Measurements from ENCODE around the gene HNRNPDL. TPM values are rescaled to one million over a fixed set of nuclear protein-coding genes. Genes with fewer than 3 reads are reported as not detected.

The HNRNPDL gene
- total and polyA plus RNA-seq, 2 of the 4 experiments (the other 2 are of a cell fraction): 52.9 to 276 TPM

DNA sequence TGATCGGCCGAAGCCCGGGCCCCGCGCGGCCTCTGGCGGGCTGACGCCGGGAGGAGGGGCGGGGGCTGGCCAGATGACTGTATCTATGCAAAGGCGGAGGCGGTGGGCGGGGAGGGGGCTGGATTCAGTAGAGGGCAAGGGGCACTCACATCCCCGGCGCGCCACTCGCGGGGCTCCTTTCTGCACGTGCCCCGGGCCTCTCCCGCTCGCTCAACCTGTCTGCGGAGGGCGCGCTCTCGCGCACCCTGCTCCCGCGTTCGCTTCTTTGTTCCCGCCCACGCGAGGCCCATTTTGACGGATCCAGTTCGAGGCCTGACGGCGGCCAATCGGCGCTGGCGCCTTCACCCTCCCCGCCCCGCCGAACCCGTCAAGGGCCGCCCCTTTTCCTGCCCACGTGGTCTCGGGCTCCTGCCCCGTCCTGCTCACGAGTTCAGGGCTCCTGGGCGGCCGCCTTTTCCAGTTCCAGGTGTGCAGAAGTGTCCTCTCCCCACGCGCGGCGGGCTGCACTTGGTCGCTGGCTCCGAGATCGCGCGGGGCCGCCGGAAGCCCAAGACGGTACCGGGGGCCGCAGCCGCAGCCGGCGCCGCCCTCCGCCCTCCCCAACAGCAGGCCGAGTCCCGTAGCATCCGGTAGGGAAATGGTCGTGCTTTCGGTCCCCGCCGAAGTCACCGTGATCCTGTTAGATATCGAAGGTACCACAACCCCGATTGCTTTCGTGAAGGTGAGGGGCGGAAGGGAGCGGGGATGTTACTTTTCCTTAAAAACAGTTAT, at the start of gene HNRNPDL, which contains the start of gene ENOPH1 (continued):
- TF ChIP-seq, protein P1, sequence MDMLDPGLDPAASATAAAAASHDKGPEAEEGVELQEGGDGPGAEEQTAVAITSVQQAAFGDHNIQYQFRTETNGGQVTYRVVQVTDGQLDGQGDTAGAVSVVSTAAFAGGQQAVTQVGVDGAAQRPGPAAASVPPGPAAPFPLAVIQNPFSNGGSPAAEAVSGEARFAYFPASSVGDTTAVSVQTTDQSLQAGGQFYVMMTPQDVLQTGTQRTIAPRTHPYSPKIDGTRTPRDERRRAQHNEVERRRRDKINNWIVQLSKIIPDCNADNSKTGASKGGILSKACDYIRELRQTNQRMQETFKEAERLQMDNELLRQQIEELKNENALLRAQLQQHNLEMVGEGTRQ (IDR thresholded peaks at IDR 0.05; ENCODE audit: low read depth, low read length): peak; percentile 92
- no peak for TF ChIP-seq RCOR1 (IDR thresholded peaks at IDR 0.05; ENCODE audit: insufficient replicate concordance, low read length)
- peak; percentile 98 for TF ChIP-seq BHLHE40 (IDR thresholded peaks at IDR 0.05; ENCODE audit: low read depth, low read length)

DNA sequence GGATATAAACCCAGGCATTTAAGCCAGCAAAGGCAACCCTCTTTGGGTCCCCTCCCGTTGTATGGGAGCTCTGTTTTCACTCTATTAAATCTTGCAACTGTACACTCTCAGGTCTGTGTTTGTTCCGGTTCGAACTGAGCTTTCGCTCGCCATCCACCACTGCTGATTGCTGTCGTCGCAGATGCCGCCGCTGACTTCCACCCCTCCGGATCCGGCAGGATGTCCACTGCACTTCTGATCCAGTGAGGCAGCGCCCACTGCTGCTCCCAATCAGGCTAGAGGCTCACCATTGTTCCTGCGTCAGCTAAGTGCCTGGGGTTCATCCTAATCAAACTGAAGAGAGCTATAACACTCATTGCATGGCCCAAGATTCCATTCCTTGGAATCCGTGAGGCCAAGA, 49.3 kb upstream of the HNRNPDL start:
- BruUV-seq (replicated peaks): no TSS peak
- Histone ChIP-seq H2AK9ac (replicated peaks; ENCODE audit: low read depth, low read length, poor library complexity) (no peak overlapping the region), H3K9me1 (ENCODE audit: insufficient read depth, low read length) (no peaks in the 10 kb centered on the region), H2AFZ (replicated peaks; ENCODE audit: low read length, poor library complexity) (no peak overlapping the region), H3K9me3 (ENCODE audit: control insufficient read depth, insufficient read depth, low read length) (no peaks in the 10 kb centered on the region), H3K56ac (ENCODE audit: extremely low read depth, insufficient read depth, low read length) (no peak overlapping the region), H3K4me2 (ENCODE audit: low read depth, low read length) (no peak overlapping the region), H3K27me3 (ENCODE audit: control insufficient read depth, insufficient read depth, low read length) (no peaks in the 10 kb centered on the region), H2BK5ac (ENCODE audit: low read depth, low read length, poor library complexity, severe bottlenecking) (no peak overlapping the region), H2BK20ac (ENCODE audit: low read depth, low read length) (no peak overlapping the region), H2BK120ac (ENCODE audit: low read depth, low read length) (no peak overlapping the region), H4K91ac (ENCODE audit: insufficient read depth, low read depth, low read length) (no peak overlapping the region), H3K4me1 (ENCODE audit: control insufficient read depth, insufficient read depth, low read length) (no peaks in the 10 kb centered on the region), H2BK15ac (ENCODE audit: low read depth, low read length) (no peak overlapping the region), H3K36me3 (ENCODE audit: control insufficient read depth, insufficient read depth, low read length) (no peaks in the 10 kb centered on the region), H2AK5ac (ENCODE audit: low read depth, low read length) (no peak overlapping the region), H4K8ac (ENCODE audit: low read depth in 2 of 2, low read length in 2 of 2) (no peak overlapping the region), H3K4me3 (ENCODE audit: insufficient read depth, low read depth, low read length) (no peak overlapping the region), H4K20me1 (ENCODE audit: insufficient read depth, low read length) (no peaks in the 10 kb centered on the region), H3K79me1 (ENCODE audit: low read depth in 1 of 2, low read length in 2 of 2) (no peaks in the 10 kb centered on the region), H3K4ac (ENCODE audit: low read depth, low read length) (no peak overlapping the region), H3K27ac (ENCODE audit: insufficient read depth, low read length) (no peak overlapping the region), H3K9ac (ENCODE audit: low read depth, low read length) (no peak overlapping the region), H3K18ac (ENCODE audit: low read depth, low read length) (no peak overlapping the region), H3K23ac (ENCODE audit: low read depth, low read length) (no peak overlapping the region), H4K5ac (ENCODE audit: low read depth, low read length) (no peak overlapping the region), H3K14ac (replicated peaks; ENCODE audit: low read depth, low read length) (no peak overlapping the region)
- dilution Hi-C loops (cut with HindIII; ENCODE audit: low sequenced_read_pairs, unreplicated experiment): no loop called here
- WGBS, 2 experiments (ENCODE audit: extremely low coverage in 2 of 2, insufficient read length in 1 of 2): 96% methylated on average over 8 of the region's 14 CpGs; no CpG with 5 or more reads in 1 of the 2 experiments
- intact Hi-C loops (cut with micrococcal nuclease): no loop called here
- no peak for ATAC-seq (ENCODE audit: low read depth)
- ChIA-PET CTCF (no interaction called here), POLR2A (ENCODE audit: unreplicated experiment) (no interaction called here)
- DNase-seq: no peak
- in situ Hi-C loops (cut with MboI; ENCODE audit: low sequenced_read_pairs): no loop called here
- TF ChIP-seq CHD1 (IDR thresholded peaks at IDR 0.05; ENCODE audit: low read depth, low read length) (no peak), FOS (IDR thresholded peaks at IDR 0.05; ENCODE audit: low read depth, low read length) (no peak), MAZ (IDR thresholded peaks at IDR 0.05; ENCODE audit: borderline replicate concordance, low read depth, low read length) (no peak), RCOR1 (IDR thresholded peaks at IDR 0.05; ENCODE audit: insufficient replicate concordance, low read length) (no peak), POLR2A (IDR thresholded peaks at IDR 0.05; ENCODE audit: low read depth, low read length) (no peak), BHLHE40 (IDR thresholded peaks at IDR 0.05; ENCODE audit: low read depth, low read length) (no peak), RFX5 (IDR thresholded peaks at IDR 0.05; ENCODE audit: low read depth, low read length) (no peak), MAFK (IDR thresholded peaks at IDR 0.05; ENCODE audit: low read depth, low read length) (no peak), CEBPB (IDR thresholded peaks at IDR 0.05; ENCODE audit: low read depth, low read length) (no peak), MXI1 (IDR thresholded peaks at IDR 0.05; ENCODE audit: borderline replicate concordance, low read depth, low read length) (no peak), NFE2L2 (IDR thresholded peaks at IDR 0.05; ENCODE audit: low read depth, low read length) (no peak), SMC3 (IDR thresholded peaks at IDR 0.05; ENCODE audit: low read depth, low read length) (no peak)
- TF ChIP-seq, protein P2, sequence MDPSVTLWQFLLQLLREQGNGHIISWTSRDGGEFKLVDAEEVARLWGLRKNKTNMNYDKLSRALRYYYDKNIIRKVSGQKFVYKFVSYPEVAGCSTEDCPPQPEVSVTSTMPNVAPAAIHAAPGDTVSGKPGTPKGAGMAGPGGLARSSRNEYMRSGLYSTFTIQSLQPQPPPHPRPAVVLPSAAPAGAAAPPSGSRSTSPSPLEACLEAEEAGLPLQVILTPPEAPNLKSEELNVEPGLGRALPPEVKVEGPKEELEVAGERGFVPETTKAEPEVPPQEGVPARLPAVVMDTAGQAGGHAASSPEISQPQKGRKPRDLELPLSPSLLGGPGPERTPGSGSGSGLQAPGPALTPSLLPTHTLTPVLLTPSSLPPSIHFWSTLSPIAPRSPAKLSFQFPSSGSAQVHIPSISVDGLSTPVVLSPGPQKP (IDR thresholded peaks at IDR 0.05; ENCODE audit: borderline replicate concordance, low read depth, low read length): no peak
- TF ChIP-seq, protein P1 (IDR thresholded peaks at IDR 0.05; ENCODE audit: low read depth, low read length): no peak

All from IMR-90 (cell line).